Upper lobe of left lung (tissue), 4 donors: Measurements from ENCODE around the gene RNF4.

Experiments used
- POLR2A ChIP-seq, 4 donors: fragments of 450-650 bp; IDR thresholded peaks; one replicate each; pipeline ENCODE4 v1.5.1; 2016 to 2017; ENCODE audit warnings: antibody characterized with exemption in 4 of 4, mild to moderate bottlenecking in 2 of 4
- TF ChIP-seq, protein P1 (sequence below), 6 experiments: fragments of 450-650 bp in 4 of 6; fragments of 200-600 bp in 2 of 6; sonication (generic) in 2 of 6; IDR thresholded peaks; one replicate each; pipeline ENCODE4 v1.5.1; 2016 to 2019; ENCODE audit warnings: antibody characterized with exemption in 6 of 6

DNA sequence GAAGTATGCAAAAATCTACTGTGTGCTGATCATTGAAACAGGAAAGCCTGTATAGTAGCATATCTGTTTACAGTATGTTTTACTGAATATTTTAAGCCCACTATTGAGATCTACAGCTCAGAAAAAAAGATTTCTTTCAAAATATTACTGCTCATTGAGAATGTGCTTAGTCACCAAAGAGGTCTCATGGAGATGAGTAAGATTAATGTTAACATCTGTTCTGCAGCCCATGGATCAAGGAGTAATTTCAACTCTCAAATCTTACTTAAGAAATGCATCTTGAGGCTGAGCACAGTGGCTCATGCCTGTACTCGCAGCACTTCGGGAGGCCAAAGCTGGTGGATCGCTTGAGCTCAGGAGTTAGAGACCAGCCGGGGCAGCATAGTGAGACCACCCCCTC, 3.3 kb downstream of the RNF4 start:
- TF ChIP-seq, protein P1, sequence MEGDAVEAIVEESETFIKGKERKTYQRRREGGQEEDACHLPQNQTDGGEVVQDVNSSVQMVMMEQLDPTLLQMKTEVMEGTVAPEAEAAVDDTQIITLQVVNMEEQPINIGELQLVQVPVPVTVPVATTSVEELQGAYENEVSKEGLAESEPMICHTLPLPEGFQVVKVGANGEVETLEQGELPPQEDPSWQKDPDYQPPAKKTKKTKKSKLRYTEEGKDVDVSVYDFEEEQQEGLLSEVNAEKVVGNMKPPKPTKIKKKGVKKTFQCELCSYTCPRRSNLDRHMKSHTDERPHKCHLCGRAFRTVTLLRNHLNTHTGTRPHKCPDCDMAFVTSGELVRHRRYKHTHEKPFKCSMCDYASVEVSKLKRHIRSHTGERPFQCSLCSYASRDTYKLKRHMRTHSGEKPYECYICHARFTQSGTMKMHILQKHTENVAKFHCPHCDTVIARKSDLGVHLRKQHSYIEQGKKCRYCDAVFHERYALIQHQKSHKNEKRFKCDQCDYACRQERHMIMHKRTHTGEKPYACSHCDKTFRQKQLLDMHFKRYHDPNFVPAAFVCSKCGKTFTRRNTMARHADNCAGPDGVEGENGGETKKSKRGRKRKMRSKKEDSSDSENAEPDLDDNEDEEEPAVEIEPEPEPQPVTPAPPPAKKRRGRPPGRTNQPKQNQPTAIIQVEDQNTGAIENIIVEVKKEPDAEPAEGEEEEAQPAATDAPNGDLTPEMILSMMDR (IDR thresholded peaks at IDR 0.05), result no peak
- TF ChIP-seq POLR2A (IDR thresholded peaks at IDR 0.05), result no peak
